Erythroblast (primary cell): ENCODE data around the gene WDR31.
"Not testable (repeated sequence)": the region's sequence is repeated elsewhere in the genome, so short reads cannot be mapped to it uniquely, and the experiment has no call there.

Source experiments
- DNase-seq, 2 experiments: peaks; one replicate each; lab custom pipeline; 2025; lab: John Stamatoyannopoulos, UW
- GATA1 ChIP-seq: IDR thresholded peaks from 2 replicates; pipeline ENCODE4 v1.6.1; 2011; ENCODE audit warnings: low read depth, mild to moderate bottlenecking, control low read depth, low read length, moderate library complexity
- POLR2A ChIP-seq: IDR thresholded peaks from 2 replicates; pipeline ENCODE4 v1.6.1; 2011; ENCODE audit warnings: mild to moderate bottlenecking, low read length

The WDR31 gene

GRCh38 chr9:113340011-113340699 lies at the start of gene WDR31:
WDR31 (minus strand) TSS chr9:113340275; CDS start chr9:113332022, 8,253 bp downstream.
- TF ChIP-seq GATA1 = no peak
- TF ChIP-seq POLR2A = peak; percentile 90
- peak; percentile 93 to 95 for DNase-seq

GRCh38 chr9:113389451-113389850 lies 49.4 kb upstream of the WDR31 start:
- TF ChIP-seq GATA1 (no peak), POLR2A (no peak)
- DNase-seq = no peak

GRCh38 chr9:113388833-113389232 lies 48.8 kb upstream of the WDR31 start:
- no peak for TF ChIP-seq POLR2A
- TF ChIP-seq GATA1 = no peak
- no peak for DNase-seq

GRCh38 chr9:113387560-113388230 lies 47.6 kb upstream of the WDR31 start:
- no peak for DNase-seq
- TF ChIP-seq GATA1 = no peak
- TF ChIP-seq POLR2A = no peak

- DNase-seq = no peak
- no peak for TF ChIP-seq POLR2A
- TF ChIP-seq GATA1 = no peak
Measured at GRCh38 chr9:113386571-113387393, 46.7 kb upstream of the WDR31 start.

- DNase-seq = no peak
- TF ChIP-seq POLR2A (no peak), GATA1 (no peak)
Measured at GRCh38 chr9:113381909-113382411, 41.9 kb upstream of the WDR31 start.

DNA sequence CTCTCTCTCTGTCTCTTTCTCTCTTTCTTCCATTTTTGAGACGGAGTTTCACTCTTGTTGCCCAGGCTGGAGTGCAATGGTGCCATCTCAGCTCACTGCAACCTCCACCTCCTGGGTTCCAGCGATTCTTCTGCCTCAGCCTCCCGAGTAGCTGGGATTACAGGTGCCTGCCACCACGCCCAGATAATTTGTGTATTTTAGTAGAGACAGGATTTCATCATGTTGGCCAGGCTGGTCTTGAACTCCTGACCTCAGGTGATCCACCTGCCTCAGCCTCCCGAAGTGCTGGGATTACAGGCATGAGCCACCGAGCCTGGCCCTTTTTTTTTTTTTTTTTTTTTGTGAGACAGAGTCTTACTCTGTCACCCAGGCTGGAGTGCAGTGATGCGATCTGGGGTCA lies 41.4 kb upstream of the WDR31 start:
- DNase-seq = not testable (repeated sequence)

DNA sequence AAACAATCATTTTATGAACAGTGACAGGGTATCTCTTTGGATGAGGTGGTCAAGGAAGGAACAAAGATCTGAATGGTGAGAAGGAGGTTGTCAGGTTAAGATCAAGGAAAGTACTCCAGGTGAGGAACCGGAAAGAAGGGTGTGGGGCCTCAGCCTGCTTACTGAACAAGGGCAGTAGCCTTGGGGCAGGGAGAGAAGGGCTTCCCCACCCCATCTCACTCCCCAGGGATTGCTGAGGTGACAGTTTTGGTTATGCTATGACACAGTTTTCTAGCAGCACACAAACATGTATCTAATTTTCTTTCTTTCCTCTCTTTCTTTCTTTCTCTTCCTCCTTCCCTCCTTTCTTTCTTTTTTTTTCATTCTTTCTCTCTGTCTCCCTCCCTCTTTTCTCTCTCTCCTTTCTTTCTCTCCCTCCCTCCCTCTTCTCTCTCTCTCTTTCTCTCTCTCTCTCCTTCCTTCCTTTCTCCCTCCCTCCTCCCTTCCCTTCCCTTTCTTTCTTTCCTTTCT lies 40.8 kb upstream of the WDR31 start:
- TF ChIP-seq POLR2A (no peak), GATA1 (no peak)
- DNase-seq = no peak

DNA sequence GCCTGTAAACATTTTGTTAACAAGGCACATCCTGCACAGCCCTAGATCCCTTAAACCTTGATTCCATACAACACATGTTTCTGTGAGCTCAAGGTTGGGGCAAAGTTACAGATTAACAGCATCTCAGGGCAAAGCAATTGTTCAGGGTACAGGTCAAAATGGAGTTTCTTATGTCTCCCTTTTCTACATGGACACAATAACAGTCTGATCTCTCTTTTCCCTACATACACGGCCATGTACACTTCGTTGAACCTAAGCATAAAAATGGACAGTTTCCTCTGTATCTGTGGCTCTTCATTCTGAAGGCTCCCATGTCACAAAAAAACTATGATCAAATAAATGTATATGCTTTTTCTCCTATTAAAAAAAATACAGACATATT lies 39.7 kb upstream of the WDR31 start:
- DNase-seq = not testable (repeated sequence)

DNA sequence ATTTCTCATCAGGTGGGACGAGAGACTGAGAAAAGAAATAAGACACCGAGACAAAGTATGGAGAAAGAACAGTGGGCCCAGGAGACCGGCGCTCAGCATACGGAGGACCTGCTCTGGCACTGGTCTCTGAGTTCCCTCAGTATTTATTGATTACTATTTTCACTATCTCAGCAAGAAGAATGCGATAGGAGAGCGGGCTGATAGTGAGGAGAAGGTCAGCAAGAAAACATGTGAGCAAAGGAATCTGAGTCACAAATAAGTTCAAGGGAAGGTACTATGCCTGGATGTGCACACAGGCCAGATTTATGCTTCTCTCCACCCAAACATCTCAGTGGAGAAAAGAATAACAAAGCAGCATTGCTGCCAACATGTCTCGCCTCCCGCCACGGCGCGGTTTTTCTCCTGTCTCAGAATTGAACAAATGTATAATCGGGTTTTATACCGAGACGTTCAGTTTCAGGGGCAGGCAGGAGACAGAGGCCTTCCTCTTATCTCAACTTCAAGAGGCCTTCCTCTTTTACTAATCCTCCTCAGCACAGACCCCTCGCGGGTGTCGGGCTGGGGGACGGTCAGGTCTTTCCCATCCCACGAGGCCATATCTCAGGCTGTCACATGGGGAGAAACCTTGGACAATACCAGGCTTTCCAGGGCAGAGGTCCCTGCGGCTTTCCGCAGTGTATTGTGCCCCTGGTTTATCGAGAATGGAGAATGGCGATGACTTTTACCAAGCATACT lies 39.2 kb upstream of the WDR31 start:
- DNase-seq = peak; percentile 42 to 70

GRCh38 chr9:113376634-113377567 lies 36.8 kb upstream of the WDR31 start, which contains the start of gene HDHD3:
HDHD3 (minus strand) TSS chr9:113376986; CDS start chr9:113374354, 2,632 bp downstream.
- peak; percentile 75 to 78 for DNase-seq
- no peak for TF ChIP-seq GATA1
- peak; percentile 64 for TF ChIP-seq POLR2A

GRCh38 chr9:113375057-113376023 lies 35.3 kb upstream of the WDR31 start:
- TF ChIP-seq GATA1 (no peak), POLR2A (no peak)
- DNase-seq = peak in 1 of 2 experiments; percentile 50
